HG03060 (cell line): ENCODE data around the gene DTNA.
"Not testable (repeated sequence)": the region's sequence is repeated elsewhere in the genome, so short reads cannot be mapped to it uniquely, and the experiment has no call there.

ENCODE experiments used
- ATAC-seq: cut with Tn5 transposase; IDR thresholded peaks from one replicate; pipeline ENCODE4 v1.9.1; 2021; ENCODE audit warnings: low read depth, moderate number of reproducible peaks; ENCODE audit not compliant: unreplicated experiment

DTNA gene

GRCh38 chr18:34880882-34881834 is 171.1 kb downstream of the DTNA start:
- no peak for ATAC-seq

- ATAC-seq: no peak
Observed at GRCh38 chr18:34884436-34884835, 174.3 kb downstream of the DTNA start.

- ATAC-seq: no peak
Observed at GRCh38 chr18:34886177-34886576, 176.1 kb downstream of the DTNA start.

GRCh38 chr18:34887881-34888580 is 177.9 kb downstream of the DTNA start:
- ATAC-seq: no peak

GRCh38 chr18:34890486-34891085 is 180.5 kb downstream of the DTNA start:
- no peak for ATAC-seq

GRCh38 chr18:34892379-34892778 is 182.3 kb downstream of the DTNA start:
- ATAC-seq: no peak

DNA sequence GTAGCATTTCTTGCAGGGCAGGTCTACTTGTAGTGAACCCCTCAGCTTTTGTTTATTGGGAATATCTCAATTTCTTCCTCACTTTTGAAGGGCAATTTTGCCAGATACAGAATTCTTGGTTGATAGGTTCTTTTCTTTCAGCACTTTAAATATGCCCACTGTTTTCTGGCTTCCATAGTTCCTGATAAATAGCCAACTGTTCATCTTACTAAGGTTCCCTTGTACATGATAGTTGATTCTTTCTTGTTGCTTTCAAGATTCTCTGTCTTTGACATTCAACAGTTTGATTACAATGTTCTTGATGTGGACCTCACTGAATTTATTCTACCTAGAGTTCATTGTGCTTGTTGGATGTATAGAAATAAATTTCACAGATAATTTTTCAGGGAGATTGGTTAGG is 183.1 kb downstream of the DTNA start:
- no peak for ATAC-seq

DNA sequence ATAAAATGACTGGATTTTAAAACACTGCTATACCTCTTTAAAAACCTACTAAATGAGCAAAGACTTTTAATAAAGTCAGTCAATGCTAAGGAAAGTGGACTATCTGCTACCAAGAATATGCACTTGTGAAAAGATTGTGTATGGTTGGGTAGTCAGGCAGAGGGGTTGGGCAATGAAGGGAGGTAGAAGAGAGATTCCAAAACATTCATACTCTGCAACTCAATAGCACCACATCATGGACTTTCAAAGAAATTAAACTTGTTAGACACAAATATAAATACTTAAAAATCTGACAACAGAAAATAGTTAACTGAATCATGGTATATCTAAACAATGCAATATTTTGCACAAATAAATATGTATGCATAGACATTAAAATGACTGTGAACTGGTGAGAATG is 191.2 kb downstream of the DTNA start:
- ATAC-seq: no peak

- ATAC-seq: no peak
Observed at GRCh38 chr18:34904994-34905393, 194.9 kb downstream of the DTNA start.

- ATAC-seq: not testable (repeated sequence)
Observed at GRCh38 chr18:34906985-34907384, 196.9 kb downstream of the DTNA start.

DNA sequence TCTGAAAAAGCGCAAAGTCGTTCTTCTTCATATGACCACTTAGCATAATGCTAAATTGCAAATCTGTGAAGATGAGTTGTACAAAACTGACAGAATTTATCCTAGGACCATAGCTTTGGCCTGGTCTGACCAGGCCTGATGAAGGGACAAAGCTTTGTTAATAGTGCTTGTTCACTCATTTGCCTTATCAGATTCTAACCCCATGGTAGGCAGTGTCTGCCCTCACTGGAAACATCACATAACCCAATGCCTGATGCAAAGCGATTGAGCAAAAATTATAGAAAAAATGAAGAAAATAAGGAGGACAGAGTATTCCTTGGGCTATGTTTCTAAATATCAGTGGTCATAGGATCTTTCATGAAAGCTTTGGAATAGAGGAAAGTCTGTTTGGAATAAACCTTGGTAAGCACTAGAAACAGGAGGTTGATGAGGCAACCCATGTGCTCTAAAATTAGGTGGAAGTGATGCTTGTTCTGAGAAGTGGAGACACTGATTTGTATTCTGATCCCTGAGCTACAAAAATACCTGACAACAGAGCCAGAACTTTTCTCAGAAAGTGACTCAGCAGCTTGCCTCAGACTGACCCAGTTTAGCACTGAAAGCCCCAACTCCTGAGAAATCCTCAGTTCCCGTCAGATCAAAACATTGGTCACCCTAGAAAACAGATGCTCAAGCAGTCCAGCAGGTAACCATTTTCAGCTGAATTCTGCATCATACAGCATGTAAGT is 199.7 kb downstream of the DTNA start:
- ATAC-seq: no peak

DNA sequence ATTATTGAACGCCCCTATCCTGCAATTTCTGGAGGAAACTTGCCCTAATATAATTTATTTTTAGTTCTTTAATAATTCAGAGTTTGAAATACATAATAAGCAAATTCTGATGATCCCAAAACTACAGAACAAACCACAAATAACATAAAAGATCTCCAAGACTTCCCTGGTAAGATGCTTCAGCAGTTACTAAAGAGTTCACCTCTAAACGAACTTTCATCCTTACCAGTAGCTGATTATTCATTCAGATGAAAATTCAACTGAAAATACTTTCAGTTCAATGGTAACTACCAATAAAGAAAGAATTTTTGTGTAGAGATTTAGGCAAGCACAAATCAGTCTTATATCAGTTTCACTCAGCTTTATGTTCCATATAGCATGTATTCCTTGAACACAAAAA is 201.0 kb downstream of the DTNA start:
- ATAC-seq: no peak

GRCh38 chr18:34911661-34912384 is 201.7 kb downstream of the DTNA start:
- no peak for ATAC-seq

- no peak for ATAC-seq
Observed at GRCh38 chr18:34913837-34914661, 204.0 kb downstream of the DTNA start.

GRCh38 chr18:34915046-34915445 is 204.9 kb downstream of the DTNA start:
- no peak for ATAC-seq

DNA sequence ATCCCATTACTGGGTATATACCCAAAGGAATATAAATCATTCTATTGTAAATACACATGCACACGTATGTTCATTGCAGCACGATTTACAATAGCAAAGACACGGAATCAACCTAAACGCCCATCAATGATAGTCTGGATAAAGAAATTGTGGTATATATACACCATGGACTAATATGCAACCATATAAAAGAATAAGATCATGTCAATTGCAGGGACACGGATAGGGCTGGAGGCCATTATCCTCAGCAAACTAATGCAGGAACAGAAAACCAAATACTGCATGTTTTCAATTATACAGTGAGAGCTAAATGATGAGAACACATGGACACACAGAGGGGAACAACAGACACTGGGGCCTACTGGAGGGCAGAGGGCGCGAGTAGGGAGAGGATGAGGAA is 206.4 kb downstream of the DTNA start:
- ATAC-seq: not testable (repeated sequence)

DNA sequence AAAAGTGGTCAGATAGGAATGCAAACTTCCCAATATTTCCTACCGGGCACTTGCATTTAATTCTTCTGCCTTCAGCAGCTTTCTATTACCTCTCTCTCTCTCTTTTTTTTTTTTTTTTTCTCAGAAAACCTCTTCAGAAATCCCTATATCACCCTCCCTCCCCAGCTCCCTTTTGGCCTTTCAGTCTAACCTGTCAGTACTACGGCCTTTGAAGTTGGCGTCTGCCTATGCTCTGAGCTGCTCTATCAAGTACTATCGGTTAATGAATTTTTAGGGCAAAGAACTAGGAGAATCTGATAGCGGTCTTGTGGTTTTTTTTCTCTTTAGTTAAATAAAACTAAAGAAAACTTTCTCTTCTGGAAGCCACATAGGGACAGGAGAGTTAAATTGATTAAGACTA is 208.8 kb downstream of the DTNA start:
- no peak for ATAC-seq

- no peak for ATAC-seq
Observed at GRCh38 chr18:34921226-34921625, 211.1 kb downstream of the DTNA start.

GRCh38 chr18:34921811-34922385 is 211.8 kb downstream of the DTNA start:
- ATAC-seq: no peak
